MM.1S (cell line): ENCODE data around the gene MBTPS1.

Source experiments
- EZH2 ChIP-seq: fragments of 300-600 bp; sonication (generic); optimal IDR thresholded peaks from 2 replicates; pipeline ENCODE3; 2017; ENCODE audit warnings: low read depth, mild to moderate bottlenecking, antibody characterized with exemption, low read length, mixed read lengths
- TF ChIP-seq, protein P1 (sequence below): fragments of 300-600 bp; sonication (generic); IDR thresholded peaks from 2 replicates; pipeline ENCODE4 v1.5.1; 2016; ENCODE audit warnings: antibody characterized with exemption, low read length, mixed read lengths

DNA sequence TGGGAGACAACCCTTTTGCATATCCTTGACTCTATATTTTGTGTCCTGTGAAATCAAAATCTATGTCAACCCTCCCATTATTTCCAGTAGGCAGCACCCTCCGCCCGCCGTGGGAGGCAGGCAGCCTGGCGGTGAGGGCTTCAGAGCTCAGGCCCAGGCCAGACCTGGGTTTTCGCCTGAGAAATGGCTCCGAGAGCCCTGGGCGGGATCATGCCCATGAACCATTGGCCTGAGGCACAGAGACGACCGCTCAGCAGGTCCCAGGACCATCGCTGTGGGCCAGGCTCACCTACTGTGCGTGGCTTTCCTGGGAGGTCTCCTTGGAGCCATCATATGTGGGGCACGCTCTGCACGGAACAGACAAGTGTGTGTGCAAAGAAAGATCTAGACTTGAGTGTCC is 67.9 kb downstream of the MBTPS1 start:
- TF ChIP-seq EZH2 = no peak
- TF ChIP-seq, protein P1, sequence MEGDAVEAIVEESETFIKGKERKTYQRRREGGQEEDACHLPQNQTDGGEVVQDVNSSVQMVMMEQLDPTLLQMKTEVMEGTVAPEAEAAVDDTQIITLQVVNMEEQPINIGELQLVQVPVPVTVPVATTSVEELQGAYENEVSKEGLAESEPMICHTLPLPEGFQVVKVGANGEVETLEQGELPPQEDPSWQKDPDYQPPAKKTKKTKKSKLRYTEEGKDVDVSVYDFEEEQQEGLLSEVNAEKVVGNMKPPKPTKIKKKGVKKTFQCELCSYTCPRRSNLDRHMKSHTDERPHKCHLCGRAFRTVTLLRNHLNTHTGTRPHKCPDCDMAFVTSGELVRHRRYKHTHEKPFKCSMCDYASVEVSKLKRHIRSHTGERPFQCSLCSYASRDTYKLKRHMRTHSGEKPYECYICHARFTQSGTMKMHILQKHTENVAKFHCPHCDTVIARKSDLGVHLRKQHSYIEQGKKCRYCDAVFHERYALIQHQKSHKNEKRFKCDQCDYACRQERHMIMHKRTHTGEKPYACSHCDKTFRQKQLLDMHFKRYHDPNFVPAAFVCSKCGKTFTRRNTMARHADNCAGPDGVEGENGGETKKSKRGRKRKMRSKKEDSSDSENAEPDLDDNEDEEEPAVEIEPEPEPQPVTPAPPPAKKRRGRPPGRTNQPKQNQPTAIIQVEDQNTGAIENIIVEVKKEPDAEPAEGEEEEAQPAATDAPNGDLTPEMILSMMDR = no peak
